Lower leg skin (tissue), 3 donors: ENCODE results near the gene OR1A2.

Experiments
- POLR2A ChIP-seq, 2 donors: fragments of 450-650 bp; IDR thresholded peaks; one replicate each; pipeline ENCODE4 v1.6.1; 2016 to 2017; ENCODE audit warnings: antibody characterized with exemption in 2 of 2, mild to moderate bottlenecking in 1 of 2, moderate library complexity in 1 of 2
- TF ChIP-seq, protein P1 (sequence below), 3 donors: fragments of 450-650 bp; IDR thresholded peaks; one replicate each; pipeline ENCODE4 v1.5.1; 2016; ENCODE audit warnings: antibody characterized with exemption in 3 of 3, mild to moderate bottlenecking in 3 of 3, moderate library complexity in 2 of 3

DNA sequence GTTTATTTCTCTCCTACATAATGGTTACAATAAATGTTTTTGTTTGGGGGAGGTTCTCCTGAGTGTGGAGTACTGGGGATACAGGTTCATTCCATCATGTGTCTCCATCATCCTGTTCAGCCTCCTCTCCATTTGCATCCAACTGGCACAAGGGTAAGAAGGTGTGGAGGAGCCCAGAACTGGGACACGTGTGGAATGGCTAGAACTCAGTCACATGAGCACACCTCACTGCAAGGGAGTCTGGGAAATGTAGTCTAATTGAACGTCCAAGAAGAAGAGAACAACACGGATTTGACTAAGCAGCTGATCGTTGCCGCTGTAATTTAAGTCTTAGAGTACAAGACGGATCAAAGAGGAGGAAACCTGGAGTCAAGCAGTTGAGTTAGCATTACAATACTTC is 16.3 kb downstream of the OR1A2 start:
- TF ChIP-seq, protein P1, sequence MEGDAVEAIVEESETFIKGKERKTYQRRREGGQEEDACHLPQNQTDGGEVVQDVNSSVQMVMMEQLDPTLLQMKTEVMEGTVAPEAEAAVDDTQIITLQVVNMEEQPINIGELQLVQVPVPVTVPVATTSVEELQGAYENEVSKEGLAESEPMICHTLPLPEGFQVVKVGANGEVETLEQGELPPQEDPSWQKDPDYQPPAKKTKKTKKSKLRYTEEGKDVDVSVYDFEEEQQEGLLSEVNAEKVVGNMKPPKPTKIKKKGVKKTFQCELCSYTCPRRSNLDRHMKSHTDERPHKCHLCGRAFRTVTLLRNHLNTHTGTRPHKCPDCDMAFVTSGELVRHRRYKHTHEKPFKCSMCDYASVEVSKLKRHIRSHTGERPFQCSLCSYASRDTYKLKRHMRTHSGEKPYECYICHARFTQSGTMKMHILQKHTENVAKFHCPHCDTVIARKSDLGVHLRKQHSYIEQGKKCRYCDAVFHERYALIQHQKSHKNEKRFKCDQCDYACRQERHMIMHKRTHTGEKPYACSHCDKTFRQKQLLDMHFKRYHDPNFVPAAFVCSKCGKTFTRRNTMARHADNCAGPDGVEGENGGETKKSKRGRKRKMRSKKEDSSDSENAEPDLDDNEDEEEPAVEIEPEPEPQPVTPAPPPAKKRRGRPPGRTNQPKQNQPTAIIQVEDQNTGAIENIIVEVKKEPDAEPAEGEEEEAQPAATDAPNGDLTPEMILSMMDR (IDR thresholded peaks at IDR 0.05): no peak
- TF ChIP-seq POLR2A (IDR thresholded peaks at IDR 0.05): no peak
